ENCODE data around the gene BAD.

DNA sequence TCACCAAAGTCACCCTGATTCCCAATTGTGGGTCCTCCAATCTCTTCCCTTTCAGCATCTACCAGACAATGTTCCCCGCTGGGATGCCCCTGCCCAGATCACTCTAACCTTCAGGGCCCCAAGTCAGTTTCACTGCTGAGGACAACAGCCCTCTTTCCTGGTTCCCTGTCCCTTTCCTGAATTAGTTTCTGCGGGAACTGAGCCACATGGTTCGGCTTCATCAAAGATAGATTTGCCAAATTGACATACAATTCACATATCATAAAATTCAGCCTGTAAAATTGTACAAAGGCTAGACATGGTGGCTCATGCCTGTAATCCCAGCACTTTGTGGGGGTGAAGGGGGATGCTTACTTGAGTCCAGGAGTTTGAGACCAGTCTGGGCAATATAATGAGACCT lies 43.5 kb upstream of the BAD start:
- peak in 1 of 3 donors; percentile 38 for TF ChIP-seq POLR2AphosphoS5 (IDR thresholded peaks at IDR 0.05)
- no peak for TF ChIP-seq POLR2A (IDR thresholded peaks at IDR 0.05)
- TF ChIP-seq, protein P1, sequence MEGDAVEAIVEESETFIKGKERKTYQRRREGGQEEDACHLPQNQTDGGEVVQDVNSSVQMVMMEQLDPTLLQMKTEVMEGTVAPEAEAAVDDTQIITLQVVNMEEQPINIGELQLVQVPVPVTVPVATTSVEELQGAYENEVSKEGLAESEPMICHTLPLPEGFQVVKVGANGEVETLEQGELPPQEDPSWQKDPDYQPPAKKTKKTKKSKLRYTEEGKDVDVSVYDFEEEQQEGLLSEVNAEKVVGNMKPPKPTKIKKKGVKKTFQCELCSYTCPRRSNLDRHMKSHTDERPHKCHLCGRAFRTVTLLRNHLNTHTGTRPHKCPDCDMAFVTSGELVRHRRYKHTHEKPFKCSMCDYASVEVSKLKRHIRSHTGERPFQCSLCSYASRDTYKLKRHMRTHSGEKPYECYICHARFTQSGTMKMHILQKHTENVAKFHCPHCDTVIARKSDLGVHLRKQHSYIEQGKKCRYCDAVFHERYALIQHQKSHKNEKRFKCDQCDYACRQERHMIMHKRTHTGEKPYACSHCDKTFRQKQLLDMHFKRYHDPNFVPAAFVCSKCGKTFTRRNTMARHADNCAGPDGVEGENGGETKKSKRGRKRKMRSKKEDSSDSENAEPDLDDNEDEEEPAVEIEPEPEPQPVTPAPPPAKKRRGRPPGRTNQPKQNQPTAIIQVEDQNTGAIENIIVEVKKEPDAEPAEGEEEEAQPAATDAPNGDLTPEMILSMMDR (IDR thresholded peaks at IDR 0.05), result no peak
- no peak for TF ChIP-seq EP300 (IDR thresholded peaks at IDR 0.05; ENCODE audit: low read depth)

Measured in transverse colon (tissue), 4 donors.